NCI-H128 (cell line): ENCODE results near the gene ZNF611.
"Not testable (repeated sequence)": the region's sequence is repeated elsewhere in the genome, so short reads cannot be mapped to it uniquely, and the experiment has no call there.

ENCODE experiments used
- DNase-seq: peaks from one replicate; lab custom pipeline; 2025; ENCODE audit not compliant: unreplicated experiment; lab: John Stamatoyannopoulos, UW

Gene ZNF611

GRCh38 chr19:52687684-52688083, 47.2 kb downstream of the ZNF611 start:
- DNase-seq, result no peak

GRCh38 chr19:52685811-52686210, 49.0 kb downstream of the ZNF611 start:
- DNase-seq, result no peak

GRCh38 chr19:52681216-52681615, 53.6 kb downstream of the ZNF611 start:
- DNase-seq, result not testable (repeated sequence)

- DNase-seq, result no peak
Observed at GRCh38 chr19:52679598-52679997, 55.2 kb downstream of the ZNF611 start.

GRCh38 chr19:52675239-52675638, 59.6 kb downstream of the ZNF611 start:
- not testable (repeated sequence) for DNase-seq

- DNase-seq, result no peak
Observed at GRCh38 chr19:52673014-52673413, 61.8 kb downstream of the ZNF611 start.

GRCh38 chr19:52670046-52670445, 64.8 kb downstream of the ZNF611 start:
- DNase-seq, result no peak

- DNase-seq, result no peak
Observed at GRCh38 chr19:52669586-52669985, 65.3 kb downstream of the ZNF611 start.

GRCh38 chr19:52667972-52668371, 66.9 kb downstream of the ZNF611 start:
- no peak for DNase-seq

GRCh38 chr19:52666506-52666905, 68.3 kb downstream of the ZNF611 start:
- DNase-seq, result no peak

GRCh38 chr19:52665529-52665928, 69.3 kb downstream of the ZNF611 start:
- DNase-seq, result no peak

GRCh38 chr19:52665027-52665426, 69.8 kb downstream of the ZNF611 start:
- no peak for DNase-seq

GRCh38 chr19:52664461-52664860, 70.4 kb downstream of the ZNF611 start:
- no peak for DNase-seq

- no peak for DNase-seq
Observed at GRCh38 chr19:52662631-52663030, 72.2 kb downstream of the ZNF611 start.

- no peak for DNase-seq
Observed at GRCh38 chr19:52660981-52661380, 73.9 kb downstream of the ZNF611 start.

- no peak for DNase-seq
Observed at GRCh38 chr19:52659013-52659412, 75.8 kb downstream of the ZNF611 start.

GRCh38 chr19:52658595-52658994, 76.2 kb downstream of the ZNF611 start:
- no peak for DNase-seq

GRCh38 chr19:52653161-52653560, 81.7 kb downstream of the ZNF611 start:
- no peak for DNase-seq
